GDM1 (cell line): ENCODE data around the gene GATC.

Experiments
- DNase-seq: peaks from one replicate; lab custom pipeline; 2025; lab: John Stamatoyannopoulos, UW

The GATC gene

DNA sequence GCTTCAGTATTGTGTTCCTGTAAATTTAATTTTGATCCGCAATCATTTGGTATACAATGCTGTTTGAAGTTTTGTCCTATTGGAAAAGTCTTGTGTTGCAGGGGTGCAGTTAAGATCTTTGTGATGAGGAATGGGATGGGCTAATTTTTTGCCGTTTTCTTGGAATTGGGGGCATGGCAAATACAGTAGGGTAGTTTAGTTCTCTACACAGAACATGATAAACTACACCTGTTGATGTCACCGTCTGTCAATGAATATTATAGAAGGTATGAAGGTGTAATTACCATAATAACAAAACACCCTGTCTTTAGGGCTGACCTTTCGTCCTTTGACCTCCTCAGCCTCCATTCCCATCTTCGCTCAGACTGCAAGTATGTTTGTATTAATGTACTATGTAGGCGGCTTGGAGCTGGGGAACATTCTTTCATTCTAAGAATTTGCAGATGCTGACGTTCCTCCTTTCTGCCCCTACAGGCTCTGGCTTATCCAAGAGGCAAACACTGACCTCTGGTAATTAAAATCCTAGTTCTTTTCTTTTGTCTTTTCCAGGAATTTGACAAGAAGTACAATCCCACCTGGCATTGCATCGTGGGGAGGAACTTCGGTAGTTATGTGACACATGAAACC is 51.4 kb downstream of the GATC start:
- no peak for DNase-seq

- DNase-seq = no peak
Observed at GRCh38 chr12:120498870-120499515, 52.7 kb downstream of the GATC start.

DNA sequence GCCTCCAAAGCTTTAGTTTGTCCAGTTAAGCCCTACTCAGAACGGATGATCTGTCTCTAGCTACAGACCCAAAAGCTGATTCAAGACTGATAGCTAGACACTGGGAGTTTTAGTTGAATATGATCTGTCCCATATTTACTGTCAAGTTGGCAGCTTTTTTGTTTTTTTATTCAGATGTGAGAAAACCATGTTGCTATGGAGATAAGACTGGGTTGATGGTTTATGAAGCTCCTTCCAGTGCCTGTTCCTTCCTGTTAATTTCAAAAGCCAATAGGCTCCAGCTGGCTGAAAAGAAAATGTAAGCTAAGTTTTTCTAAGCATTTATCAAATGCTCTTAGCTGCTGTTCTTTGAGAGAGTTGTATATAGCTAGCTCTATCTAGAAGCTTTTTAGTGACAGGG is 54.3 kb downstream of the GATC start:
- no peak for DNase-seq

DNA sequence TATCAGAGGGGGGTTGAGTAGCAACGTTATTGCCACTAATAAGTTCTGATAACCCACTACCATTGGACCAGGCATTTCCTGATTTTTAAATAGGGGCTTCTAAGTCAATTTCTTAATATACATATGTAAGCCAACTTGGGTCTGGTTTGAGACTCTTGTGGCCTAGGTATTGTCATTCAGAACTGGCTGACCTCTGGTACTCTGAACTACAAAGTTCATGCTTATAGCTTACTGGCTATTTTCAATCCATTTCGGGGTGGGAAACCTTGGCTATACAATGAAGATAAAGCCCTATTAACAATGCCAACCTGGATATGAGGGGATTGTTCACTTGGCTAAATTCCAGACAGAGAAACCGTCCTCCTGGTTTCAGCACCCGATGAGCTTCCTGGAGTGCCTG is 58.3 kb downstream of the GATC start:
- DNase-seq = no peak

DNA sequence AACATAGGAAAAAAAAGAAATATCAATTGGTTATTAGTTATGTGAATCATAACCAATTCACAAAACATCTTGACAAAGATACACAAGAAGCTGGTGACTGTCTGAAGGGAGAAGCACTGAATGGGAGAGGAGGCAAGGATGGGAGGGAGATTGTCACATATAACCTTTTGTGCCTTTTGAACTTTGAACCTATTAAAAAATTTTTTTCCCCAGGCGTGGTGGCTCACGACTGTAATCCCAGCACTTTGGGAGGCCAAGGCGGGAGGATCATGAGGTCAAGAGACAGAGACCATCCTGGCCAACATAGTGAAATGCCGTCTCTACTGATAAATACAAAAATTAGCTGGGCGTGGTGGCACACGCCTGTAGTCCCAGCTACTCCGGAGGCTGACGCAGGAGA is 62.3 kb downstream of the GATC start:
- DNase-seq = no peak
